Body of pancreas (tissue), 4 donors: ENCODE data around the gene CCDC12.

Experiments used
- POLR2A ChIP-seq, 3 donors: fragments of 450-650 bp; IDR thresholded peaks; one replicate each; pipeline ENCODE4 v1.6.1; 2016; ENCODE audit warnings: antibody characterized with exemption in 3 of 3, mild to moderate bottlenecking in 2 of 3
- TF ChIP-seq, protein P1 (sequence below), 7 experiments: fragments of 450-650 bp in 4 of 7; fragments of 200-600 bp in 3 of 7; sonication (generic) in 3 of 7; IDR thresholded peaks; one replicate each; pipeline ENCODE4 v1.5.1; 2016 to 2019; ENCODE audit warnings: antibody characterized with exemption in 7 of 7

DNA sequence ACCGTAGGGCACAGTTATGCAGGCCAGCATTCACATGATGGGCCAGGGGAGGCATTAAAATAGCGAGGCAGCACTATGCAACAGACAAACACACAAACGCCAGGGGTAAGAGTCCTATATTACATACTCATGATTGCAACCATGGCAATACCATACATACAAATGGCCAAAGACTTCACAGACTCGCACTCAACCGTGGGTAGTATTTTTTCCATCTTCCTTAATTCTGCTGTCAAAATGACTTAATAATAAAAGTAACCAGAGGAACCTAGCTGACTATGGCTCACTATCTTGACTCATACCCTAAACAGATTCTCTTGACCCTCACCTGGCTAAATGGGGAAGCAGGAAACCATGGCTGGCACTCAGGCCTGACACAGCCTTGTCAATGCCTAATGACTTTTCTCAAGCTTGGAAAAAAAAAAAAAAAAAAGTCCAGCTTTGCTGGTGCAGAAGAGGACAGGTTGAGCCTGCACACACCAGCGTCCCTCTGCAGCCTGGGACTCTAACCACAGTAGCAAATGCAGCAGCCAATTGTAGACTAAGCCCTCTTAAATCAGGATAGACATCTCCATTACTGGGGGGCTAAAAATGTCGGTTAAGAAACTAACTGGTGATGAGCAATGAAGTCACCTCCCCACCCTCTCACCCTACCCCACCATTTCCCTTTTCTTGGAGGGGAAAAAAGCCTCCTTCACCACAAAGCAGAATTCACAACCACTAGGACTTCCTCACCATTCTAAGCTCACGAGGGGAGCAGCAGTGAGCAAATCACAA, 23.1 kb downstream of the CCDC12 start:
- no peak for TF ChIP-seq POLR2A (IDR thresholded peaks at IDR 0.05)
- TF ChIP-seq, protein P1, sequence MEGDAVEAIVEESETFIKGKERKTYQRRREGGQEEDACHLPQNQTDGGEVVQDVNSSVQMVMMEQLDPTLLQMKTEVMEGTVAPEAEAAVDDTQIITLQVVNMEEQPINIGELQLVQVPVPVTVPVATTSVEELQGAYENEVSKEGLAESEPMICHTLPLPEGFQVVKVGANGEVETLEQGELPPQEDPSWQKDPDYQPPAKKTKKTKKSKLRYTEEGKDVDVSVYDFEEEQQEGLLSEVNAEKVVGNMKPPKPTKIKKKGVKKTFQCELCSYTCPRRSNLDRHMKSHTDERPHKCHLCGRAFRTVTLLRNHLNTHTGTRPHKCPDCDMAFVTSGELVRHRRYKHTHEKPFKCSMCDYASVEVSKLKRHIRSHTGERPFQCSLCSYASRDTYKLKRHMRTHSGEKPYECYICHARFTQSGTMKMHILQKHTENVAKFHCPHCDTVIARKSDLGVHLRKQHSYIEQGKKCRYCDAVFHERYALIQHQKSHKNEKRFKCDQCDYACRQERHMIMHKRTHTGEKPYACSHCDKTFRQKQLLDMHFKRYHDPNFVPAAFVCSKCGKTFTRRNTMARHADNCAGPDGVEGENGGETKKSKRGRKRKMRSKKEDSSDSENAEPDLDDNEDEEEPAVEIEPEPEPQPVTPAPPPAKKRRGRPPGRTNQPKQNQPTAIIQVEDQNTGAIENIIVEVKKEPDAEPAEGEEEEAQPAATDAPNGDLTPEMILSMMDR (IDR thresholded peaks at IDR 0.05): no peak
